GM21737 (cell line): Measurements from ENCODE around the gene CD200R1.

Source experiments
- ATAC-seq: cut with Tn5 transposase; IDR thresholded peaks from one replicate; pipeline ENCODE4 v1.9.1; 2021; ENCODE audit warnings: mild to moderate bottlenecking, moderate library complexity; ENCODE audit not compliant: unreplicated experiment

The CD200R1 gene

GRCh38 chr3:112889357-112889756, 85.5 kb downstream of the CD200R1 start:
- no peak for ATAC-seq

GRCh38 chr3:112888381-112889085, 86.4 kb downstream of the CD200R1 start:
- ATAC-seq, result no peak

- ATAC-seq, result no peak
Measured at GRCh38 chr3:112884678-112885290, 90.1 kb downstream of the CD200R1 start.

- ATAC-seq, result no peak
Measured at GRCh38 chr3:112881891-112882290, 93.0 kb downstream of the CD200R1 start.

- ATAC-seq, result no peak
Measured at GRCh38 chr3:112875561-112875960, 99.3 kb downstream of the CD200R1 start.

- no peak for ATAC-seq
Measured at GRCh38 chr3:112874725-112875124, 100.2 kb downstream of the CD200R1 start.

- ATAC-seq, result peak; percentile 74
Measured at GRCh38 chr3:112873632-112874031, 101.3 kb downstream of the CD200R1 start.

- ATAC-seq, result no peak
Measured at GRCh38 chr3:112871735-112872134, 103.2 kb downstream of the CD200R1 start.
